Measurements from ENCODE around the gene ZNF41.
"Not testable (repeated sequence)": the region's sequence is repeated elsewhere in the genome, so short reads cannot be mapped to it uniquely, and the experiment has no call there.

Gene ZNF41

DNA sequence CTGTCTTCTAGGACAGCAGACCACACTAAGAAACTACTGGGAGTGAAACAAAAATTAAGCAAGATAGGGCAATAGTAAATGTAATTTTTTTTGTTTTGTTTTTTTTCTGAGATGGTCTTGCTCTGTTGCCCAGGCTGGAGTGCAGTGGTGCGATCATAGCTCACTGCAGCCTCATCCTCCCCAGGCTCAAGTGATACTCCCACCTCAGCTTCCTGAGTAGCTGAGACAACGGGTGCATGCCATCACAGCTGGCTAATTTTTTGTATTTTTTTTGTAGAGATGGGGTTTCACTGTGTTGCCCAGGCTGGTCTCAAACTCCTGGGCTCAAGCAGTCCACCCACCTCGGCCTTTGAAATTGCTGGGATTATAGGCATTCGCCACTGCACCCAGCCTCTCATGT, 9.1 kb upstream of the ZNF41 start:
- DNase-seq (ENCODE audit: low read depth in 2 of 2), result not testable (repeated sequence)

DNA sequence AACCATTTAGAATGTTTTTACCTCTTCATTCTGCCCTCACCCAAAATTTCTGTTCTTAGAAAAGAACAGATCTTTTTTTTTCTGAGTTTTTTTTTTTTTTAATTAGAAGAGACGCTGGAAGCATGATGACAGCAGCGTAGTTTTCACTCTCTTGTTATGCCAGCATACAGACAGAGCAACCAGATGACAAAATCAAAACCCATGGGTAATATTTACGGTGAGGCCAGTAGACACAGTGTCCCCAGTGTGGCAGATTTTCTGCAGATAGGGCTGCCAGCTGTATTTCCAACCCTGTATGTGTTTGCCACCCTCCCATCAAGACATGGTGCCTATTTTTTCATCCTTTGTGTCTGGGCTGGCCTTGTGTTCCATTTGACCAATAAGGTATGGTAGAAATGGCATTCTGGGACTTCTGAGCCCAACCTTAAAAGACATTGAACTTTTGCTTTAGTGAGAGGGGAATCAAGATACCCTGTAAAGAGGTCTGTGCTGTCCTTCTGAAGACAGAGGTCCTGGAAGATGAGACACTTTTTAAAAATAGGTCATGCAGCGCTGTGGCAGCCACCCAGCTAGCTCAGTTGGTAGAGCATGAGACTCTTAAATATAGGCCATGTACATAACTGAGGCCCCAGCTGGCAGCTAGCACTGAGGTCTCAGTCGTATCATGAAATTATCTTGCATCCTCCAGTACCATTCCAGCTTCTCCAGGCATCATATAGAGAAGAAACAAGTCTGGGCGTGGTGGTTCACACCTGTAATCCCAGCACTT, 6.7 kb upstream of the ZNF41 start:
- no peak for DNase-seq (ENCODE audit: low read depth in 2 of 2)

DNA sequence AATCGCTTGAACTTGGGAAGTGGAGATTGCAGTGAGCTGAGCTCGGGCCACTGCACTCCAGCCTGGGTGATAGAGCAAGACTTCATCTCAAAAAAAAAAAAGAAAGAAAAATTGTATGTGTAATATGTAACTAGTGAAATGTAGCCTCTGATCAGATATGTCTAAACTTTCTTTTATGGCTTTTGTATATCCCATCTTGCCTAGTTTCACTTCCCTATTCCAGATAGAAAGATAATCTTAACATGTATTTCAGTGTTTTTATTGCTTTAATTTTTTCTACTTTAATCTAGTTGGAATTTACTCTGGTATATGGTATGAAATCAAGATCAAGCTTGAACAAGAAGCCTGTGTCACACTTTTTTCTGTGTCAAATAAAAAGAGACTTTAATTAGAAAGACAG, 1.9 kb upstream of the ZNF41 start:
- no peak for DNase-seq (ENCODE audit: low read depth in 2 of 2)

DNA sequence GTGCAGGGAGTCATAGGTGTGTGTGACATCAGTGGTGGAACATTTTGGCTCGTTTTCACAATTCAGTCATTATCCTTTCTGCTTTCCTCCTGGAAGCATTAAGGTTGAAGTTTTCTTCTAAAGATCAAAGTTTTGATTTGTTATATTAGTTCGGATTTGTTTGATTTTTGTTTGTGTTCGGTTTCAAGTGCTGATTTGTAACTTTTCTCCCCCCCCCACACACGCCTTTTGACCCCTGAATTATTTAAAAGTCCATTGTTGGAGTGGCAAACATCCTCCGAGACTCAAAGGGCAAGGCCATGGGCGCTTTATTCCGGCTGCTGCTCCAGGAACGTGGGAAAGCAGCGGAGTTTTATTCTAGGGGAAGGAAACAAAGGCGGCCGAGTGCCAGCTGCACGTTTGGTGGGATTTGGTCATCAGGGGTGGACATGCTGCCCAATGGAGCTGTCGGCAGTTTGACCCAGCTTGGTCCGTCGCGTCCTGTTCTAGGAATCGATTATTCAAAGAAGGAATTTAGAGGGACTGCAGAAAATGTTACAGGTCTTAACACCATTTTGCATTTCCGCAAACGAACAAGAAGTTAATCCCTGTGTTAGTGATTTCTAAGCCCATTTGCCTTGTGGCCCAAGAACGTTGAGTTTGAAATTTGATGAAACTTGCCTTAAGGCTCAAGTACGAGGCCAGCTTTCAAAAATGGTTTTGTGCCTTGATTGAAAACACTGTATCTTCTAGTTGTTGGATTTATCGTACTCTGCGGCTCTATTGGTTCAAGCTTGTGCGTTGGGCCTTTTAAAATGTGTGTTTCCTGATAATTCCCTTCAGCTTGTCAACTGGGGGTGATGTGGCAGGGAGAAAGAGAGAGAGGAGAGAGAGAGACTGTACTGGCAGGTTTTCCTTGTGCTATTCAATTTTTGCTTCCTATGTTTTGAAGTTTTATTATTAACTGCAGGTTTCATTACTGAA, 565 bp upstream of the ZNF41 start:
- no peak for DNase-seq (ENCODE audit: low read depth in 2 of 2)

DNA sequence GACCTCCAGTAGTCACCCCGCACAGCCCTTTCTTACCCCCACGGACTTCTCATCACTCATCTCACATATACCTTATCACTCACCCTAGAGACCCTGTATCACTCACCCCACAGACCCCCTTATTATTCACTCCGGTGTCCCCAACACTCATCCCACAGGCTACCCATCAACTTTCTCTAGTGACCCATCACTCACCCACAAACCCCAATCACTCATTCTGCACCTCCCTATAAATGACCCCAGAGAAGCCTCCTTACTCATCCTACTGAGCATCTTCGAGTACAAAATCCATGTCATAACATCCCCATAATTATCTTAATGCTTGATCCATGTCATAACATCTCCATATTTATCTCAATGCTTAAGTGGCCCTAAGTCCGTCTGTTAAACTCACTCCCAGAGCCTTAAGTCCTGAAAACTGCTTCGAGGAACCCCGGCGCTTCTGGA, 934 bp downstream of the ZNF41 start:
- DNase-seq (ENCODE audit: low read depth in 2 of 2), result no peak

DNA sequence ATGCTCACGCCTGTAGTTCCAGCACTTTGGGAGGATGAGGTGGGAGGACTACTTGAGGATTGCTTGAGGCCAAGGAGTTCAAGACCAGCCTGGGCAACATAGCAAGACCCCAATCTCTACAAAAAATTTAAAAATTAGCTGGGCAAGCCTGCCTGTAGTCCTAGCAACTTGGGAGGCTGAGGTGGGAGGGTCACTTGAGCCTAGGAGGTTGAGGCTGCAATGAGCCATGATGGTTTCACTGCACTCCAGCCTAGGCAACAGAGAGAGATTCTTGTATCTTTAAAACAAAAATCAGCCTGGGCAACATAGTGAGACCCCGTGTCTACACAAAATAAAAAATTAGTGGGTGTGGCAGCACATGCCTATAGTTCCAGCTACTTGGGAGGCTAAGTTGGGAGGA, 1.9 kb downstream of the ZNF41 start:
- DNase-seq (ENCODE audit: low read depth in 2 of 2), result no peak

DNA sequence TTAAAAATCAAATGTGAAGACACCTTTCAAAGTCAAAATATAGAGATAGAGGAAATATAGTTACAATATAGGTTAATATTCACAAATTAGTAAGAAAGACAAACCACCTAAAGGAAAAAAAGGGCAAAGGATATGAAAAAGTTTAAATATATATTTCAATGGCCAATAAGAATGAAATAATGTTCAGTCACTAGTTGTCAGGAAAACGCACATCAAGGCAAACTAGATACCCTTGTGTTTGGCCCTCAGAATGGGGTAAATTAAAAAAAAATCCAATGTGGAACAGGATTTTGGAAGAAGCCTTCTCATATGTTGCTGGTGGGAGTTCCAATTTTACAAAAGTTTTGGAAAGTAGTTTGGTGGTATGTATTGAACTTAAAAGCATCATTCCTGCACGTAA, 2.4 kb downstream of the ZNF41 start:
- DNase-seq (ENCODE audit: low read depth in 2 of 2), result no peak

DNA sequence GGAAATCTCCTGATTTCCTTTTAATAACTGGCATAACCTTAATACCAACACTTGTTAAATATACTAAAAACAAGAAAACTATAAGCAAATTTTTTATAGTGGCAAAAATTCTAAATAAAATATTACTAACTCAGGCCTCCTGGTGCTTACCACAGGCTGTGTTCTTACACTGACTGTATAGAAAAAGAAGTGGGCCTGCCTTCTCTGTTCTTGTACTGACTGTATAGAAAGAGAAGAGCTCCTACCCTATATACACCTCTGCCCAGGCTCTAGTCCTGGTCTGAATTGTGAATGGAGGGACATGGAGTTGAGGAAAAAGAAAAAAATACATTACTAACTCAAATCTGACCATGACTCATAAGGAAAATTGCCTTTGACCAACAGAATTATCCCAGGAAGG, 7.5 kb downstream of the ZNF41 start:
- no peak for DNase-seq (ENCODE audit: low read depth in 2 of 2)

DNA sequence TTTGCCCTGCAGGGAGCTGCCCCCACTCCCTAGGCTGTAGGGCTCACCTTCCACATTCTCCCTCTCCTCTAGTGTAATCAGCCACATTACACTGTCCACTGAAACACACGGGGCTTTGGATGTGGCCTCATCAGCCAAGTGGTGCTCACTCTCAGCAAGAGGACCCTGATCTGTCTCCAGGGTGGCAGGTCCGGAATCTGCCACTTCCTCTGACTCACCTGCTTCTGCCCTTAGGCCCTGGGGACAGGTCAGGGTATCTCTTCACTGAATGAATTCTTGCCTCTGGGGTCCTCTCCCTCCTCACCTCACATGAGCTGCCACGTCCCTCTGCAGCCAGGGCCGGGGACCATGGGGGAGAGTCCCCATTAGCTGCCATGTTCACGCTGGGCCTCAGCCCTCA, 15.9 kb downstream of the ZNF41 start:
- DNase-seq (ENCODE audit: low read depth in 2 of 2), result no peak

DNA sequence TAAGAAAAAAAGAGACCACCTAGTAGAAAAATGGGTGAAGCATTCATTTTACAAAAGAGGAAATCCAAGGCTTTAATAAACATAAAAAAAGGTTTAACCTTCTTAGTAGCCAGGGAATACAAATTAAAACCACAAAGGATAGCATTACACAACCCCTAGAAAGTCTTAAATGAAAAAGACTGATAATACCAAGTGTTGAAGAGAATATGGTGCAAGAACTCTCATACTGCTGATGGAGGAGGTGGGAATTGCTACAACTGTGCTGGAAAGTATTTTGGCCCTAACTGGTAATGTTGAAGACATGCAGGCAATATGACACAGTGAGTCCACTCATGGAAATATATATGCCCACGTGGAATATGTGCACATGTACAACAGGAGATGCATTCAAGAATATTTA, 22.5 kb downstream of the ZNF41 start:
- no peak for DNase-seq (ENCODE audit: low read depth in 2 of 2)

DNA sequence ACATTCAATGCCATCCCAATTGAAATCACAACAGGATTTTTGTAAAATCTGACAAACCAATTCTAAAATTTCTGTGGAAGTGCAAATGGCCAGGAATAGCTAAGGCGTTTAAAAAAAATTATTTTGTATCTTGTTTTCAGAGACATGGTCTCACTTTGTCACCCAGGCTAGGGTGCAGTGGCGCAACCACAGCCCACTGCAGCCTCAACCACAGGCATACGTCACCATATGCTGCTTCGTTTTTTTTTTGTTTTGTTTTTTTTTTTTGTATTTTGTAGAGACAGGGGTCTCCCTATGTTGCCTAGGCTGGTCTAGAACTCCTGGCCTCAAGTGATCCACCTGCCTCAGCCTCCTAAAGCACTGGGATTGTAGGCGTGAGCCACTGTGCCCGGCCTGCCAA, 24.5 kb downstream of the ZNF41 start:
- DNase-seq (ENCODE audit: low read depth in 2 of 2), result no peak

DNA sequence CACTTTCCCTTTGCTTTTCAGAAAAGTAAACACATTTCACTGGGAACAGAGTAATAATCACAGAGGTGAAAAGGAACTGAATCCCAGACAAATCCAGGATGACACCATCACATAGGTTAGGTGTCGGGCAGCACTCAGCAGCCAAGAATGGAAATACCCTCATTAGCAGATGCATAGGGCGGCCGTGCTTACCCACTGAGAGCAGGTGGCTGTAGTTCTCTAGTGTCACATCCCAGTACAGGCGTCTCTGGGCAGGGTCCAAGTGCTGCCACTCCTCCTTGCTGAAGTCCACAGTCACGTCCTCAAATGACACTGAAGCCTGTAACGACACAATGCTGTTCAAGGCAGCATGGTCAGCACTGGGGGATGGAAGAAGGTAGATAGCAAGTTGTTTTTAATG, 26.9 kb downstream of the ZNF41 start:
- DNase-seq (ENCODE audit: low read depth in 2 of 2), result no peak

DNA sequence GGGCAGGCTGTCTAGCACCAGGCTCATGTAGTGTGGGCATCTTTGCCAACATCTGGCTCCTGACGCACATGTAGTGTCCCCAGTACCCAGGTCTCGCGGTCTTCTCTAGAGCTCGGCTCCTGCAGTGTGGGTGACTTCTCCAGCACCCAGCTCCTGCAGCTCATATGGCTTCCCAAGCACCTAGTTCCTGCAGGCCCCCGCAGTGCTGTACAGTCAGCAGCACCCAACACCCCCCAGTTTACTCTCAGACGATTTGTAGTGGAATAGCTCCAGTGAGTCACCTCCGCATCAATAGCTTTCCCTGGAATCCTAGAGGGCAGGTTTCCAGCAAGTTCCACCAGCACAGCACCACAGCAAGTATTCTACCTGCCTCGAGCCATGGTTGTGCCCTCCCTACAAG, 30.9 kb downstream of the ZNF41 start:
- DNase-seq (ENCODE audit: low read depth in 2 of 2), result no peak

DNA sequence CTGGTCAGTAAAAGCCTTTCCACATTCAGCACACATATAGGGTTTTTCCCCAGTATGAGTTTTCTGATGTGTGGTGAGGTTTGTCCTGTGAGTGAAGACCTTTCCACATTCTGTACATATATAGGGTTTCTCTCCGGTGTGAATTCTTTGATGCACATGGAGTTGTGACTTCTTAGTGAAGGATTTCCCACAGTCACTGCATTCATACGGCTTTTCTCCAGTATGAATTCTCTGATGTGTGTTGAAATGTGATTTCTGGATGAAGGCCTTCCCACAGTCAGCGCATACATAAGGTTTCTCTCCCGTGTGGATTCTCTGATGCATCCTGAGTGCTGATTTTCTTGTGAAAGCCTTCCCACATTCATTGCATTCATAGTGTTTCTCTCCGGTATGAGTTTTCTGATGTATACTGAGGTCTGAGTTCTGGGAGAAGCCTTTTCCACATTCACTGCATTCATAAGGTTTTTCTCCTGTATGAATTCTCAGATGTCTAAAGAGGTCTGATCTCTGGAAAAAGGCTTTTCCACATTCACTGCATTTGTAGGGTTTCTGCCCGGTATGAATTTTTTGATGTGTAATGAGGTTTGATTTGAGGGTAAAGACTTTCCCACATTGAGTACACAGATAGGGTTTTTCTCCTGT, 34.7 kb downstream of the ZNF41 start:
- DNase-seq (ENCODE audit: low read depth in 2 of 2), result no peak

DNA sequence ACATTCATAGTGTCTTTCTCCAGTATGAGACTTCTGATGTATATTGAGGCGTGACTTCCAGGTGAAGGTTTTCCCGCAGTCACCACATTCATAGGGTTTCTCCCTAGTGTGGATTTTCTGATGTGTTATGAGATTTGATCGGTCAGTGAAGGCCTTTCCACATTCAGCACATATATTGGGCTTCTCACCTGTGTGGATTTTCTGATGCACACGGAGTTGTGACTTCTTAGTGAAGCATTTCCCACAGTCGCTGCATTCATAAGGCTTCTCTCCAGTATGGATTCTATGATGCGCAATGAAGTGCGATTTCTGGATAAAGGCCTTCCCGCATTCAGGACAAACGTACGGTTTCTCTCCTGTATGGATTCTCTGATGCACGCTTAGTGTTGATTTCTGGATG, 35.4 kb downstream of the ZNF41 start:
- no peak for DNase-seq (ENCODE audit: low read depth in 2 of 2)

DNA sequence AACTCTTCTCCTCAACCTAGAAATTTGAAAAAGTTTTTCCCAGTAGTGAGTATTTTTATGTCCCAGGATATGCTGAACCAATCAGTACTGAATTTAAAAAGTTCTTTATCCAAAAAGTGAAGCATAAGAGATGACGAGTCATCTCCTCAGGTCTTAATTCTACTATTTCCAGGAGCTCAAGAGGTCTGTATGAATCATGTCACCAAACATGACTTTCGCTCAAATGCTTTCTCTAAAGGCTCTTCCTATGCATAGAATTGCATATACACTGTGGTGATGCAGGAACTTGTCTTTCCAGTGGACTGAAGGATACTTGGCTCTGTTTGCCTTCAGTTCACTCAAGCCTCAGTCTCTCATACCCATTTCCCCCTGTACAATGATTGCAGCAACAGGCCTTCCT, 36.1 kb downstream of the ZNF41 start:
- no peak for DNase-seq (ENCODE audit: low read depth in 2 of 2)

DNA sequence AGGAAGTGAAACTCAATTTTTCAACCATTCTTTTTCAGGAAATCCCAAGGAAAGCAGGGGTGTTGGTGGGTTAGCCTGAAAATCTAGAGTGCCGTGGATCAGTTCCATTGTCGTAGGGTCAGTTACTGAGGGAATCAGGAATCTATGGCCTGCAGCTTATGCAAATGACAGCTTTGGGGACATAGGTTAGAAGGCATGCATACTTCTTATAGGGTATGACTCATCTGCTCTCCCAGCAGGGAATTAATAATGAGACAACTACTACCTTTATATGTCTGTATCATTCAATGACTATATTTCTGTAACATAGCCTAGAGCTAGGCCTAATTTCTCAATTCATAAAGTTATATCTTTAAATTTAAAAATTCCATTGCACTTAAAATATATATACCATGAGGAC, 36.6 kb downstream of the ZNF41 start:
- no peak for DNase-seq (ENCODE audit: low read depth in 2 of 2)

DNA sequence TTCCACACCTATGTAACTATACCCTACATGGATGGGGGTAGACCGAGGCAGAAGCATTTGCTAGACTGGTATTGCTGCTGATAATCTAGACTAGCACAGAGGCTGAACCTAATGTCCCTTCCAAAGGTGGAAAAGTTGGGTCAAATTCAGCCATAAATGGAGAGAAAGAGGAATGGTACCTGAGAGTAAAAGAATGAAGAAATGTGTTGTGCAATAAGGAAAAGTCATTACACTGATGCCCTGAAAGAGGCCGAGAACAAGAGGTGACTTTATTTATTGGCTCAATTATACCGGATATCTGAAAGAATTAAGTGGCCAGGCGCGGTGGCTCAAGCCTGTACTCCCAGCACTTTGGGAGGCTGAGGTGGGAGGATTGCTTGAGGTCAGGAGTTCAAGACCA, 52.1 kb downstream of the ZNF41 start:
- no peak for DNase-seq (ENCODE audit: low read depth in 2 of 2)

DNA sequence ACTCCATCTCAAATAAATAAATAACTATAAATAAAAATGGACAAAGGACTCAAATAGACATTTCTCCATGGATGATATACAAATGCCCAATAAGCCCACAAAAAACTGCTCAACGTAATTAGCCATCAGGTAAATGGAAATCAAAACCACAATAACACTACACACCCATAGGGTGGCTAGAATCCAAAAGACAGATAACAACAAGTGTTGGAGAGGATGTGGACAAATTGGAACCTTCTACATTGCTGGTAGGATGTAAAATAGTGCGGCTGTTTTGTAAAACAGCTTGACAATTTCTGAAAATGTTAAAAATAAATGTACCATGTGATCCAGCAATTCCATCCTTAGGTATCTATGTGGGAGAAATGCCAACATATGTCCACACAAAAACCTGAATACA, 60.6 kb downstream of the ZNF41 start:
- no peak for DNase-seq (ENCODE audit: low read depth in 2 of 2)

DNA sequence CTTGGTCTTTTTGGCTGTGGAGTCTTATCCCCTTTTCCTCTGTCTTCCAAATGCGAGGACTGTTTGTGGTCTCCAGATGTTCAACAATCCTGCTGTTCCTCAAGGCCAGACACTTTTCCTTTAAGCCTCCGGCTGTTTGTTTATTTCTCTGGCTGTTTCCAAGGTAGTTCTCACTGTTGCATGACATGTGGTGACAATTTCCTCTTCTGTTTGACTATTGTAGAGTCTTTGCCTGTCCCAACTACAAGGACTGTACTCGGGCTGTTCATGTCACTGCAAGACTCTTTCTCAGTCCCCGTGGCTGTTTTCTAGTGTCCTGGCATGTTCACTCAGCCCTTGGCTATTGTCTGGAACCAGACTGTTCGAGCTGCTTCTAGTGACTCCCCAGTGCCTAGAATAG, 62.1 kb downstream of the ZNF41 start:
- DNase-seq (ENCODE audit: low read depth in 2 of 2), result no peak

DNA sequence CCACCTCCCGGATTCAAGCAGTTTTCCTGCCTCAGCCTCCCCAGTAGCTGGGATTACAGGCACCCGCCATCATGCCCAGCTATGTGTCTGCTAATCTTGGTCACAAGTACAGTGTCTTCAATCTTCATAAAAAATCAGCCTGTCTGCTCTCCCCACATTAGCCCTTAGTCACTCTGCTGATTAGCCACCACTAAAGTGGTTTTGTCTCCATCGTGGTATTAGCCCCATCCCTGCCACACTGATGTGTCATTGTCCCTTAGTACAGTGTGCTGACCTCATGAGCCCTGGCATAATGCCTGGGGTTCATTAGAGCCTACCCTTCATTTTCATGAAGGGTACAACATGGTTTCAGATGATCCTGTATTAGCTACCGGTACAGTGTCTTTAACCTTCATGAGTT, 62.8 kb downstream of the ZNF41 start:
- no peak for DNase-seq (ENCODE audit: low read depth in 2 of 2)

DNA sequence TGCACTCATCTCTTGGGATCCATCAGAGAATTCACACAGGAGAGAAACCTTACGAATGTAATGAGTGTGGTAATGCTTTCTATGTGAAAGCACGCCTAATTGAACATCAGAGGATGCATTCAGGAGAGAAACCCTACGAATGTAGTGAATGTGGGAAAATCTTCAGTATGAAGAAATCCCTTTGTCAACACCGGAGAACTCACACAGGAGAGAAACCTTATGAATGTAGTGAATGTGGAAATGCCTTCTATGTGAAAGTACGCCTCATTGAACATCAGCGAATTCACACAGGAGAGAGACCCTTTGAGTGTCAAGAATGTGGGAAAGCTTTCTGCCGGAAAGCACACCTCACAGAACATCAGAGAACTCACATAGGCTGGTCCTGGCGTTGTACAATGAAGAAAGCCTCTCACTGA, 69.8 kb downstream of the ZNF41 start:
- DNase-seq (ENCODE audit: low read depth in 2 of 2), result no peak
